Left ventricle myocardium inferior (tissue), 1 donor: Measurements from ENCODE around the gene SRR. TPM values are rescaled to one million over a fixed set of nuclear protein-coding genes. Genes with fewer than 3 reads are reported as not detected.

ENCODE experiments used
- DNase-seq: peaks from one replicate; pipeline ENCODE4 v3.0.0-alpha.2; 2020
- H3K27ac ChIP-seq: fragments of 200-600 bp; replicated peaks from 2 replicates; pipeline ENCODE4 v1.8.0; 2021
- H3K27me3 ChIP-seq: fragments of 200-600 bp; 2 replicates; pipeline ENCODE4 v1.8.0; 2021; ENCODE audit warnings: low read depth
- H3K36me3 ChIP-seq: fragments of 200-600 bp; 2 replicates; pipeline ENCODE4 v1.8.0; 2021
- H3K4me1 ChIP-seq: fragments of 200-600 bp; 2 replicates; pipeline ENCODE4 v1.8.0; 2021
- H3K4me3 ChIP-seq: fragments of 200-600 bp; 2 replicates; pipeline ENCODE4 v1.8.0; 2021; ENCODE audit warnings: mild to moderate bottlenecking, moderate library complexity
- H3K9me3 ChIP-seq: fragments of 200-600 bp; replicated peaks from 2 replicates; pipeline ENCODE4 v1.8.0; 2021
- CTCF ChIP-seq: fragments of 200-600 bp; IDR thresholded peaks from 2 replicates; pipeline ENCODE4 v1.8.0; 2021; ENCODE audit warnings: antibody characterized with exemption, mild to moderate bottlenecking, borderline replicate concordance
- intact Hi-C: fragments of 100-400 bp; cut with micrococcal nuclease; formaldehyde crosslinking; loops from one replicate; pipeline ENCODE4 v1.11.0; 2022
- total RNA-seq: library from RNA; stranded (reverse); fragmentation: NEBNext Ultra II Directional; extraction: Animal tissue kit (Norgen Biotek cat#: 25700); gene quantifications from one replicate; pipeline ENCODE4 v1.2.1, GENCODE V29; 2021
- donor health status: DM: no; HTN: yes; CAD: no; lungs with severe emphysema.

The SRR gene
- total RNA-seq, 1 donor from 2014 or later: 8.2 TPM

GRCh38 chr17:2369039-2369438 is 65.3 kb downstream of the SRR start:
- no peak for TF ChIP-seq CTCF
- Histone ChIP-seq H3K4me3 (no peak overlapping the region), H3K36me3 (peaks cover 41% of the 10 kb centered on the region), H3K4me1 (peaks cover 47% of the 10 kb centered on the region), H3K27ac (no peak overlapping the region), H3K27me3 (no peaks in the 10 kb centered on the region), H3K9me3 (no peaks in the 10 kb centered on the region)
- intact Hi-C loops: no loop called here
- DNase-seq: no peak

- DNase-seq: no peak
- no peak for TF ChIP-seq CTCF
- intact Hi-C loops: no loop called here
Measured at GRCh38 chr17:2369551-2370210, 65.9 kb downstream of the SRR start.

GRCh38 chr17:2370211-2370589 is 66.5 kb downstream of the SRR start:
- intact Hi-C loops: no loop called here
- no peak for TF ChIP-seq CTCF
- DNase-seq: no peak
- peaks cover 51% of the 10 kb centered on the region for H3K36me3 ChIP-seq
- H3K4me1 ChIP-seq: peaks cover 35% of the 10 kb centered on the region
- no peak overlapping the region for H3K4me3 ChIP-seq
- no peaks in the 10 kb centered on the region for H3K9me3 ChIP-seq
- H3K27me3 ChIP-seq: no peaks in the 10 kb centered on the region
- H3K27ac ChIP-seq: no peak overlapping the region

More at GRCh38 chr17:2369551-2370210, 65.9 kb downstream of the SRR start:
- Histone ChIP-seq H3K27me3 (no peaks in the 10 kb centered on the region), H3K27ac (no peak overlapping the region), H3K9me3 (no peaks in the 10 kb centered on the region), H3K36me3 (peaks cover 46% of the 10 kb centered on the region), H3K4me1 (peaks cover 41% of the 10 kb centered on the region), H3K4me3 (no peak overlapping the region)

- TF ChIP-seq CTCF: no peak
- peaks cover 59% of the 10 kb centered on the region for H3K36me3 ChIP-seq
- intact Hi-C loops: no loop called here
- no peak for DNase-seq
- H3K27me3 ChIP-seq: no peaks in the 10 kb centered on the region
- H3K27ac ChIP-seq: no peak overlapping the region
- H3K4me1 ChIP-seq: peaks cover 34% of the 10 kb centered on the region
- no peaks in the 10 kb centered on the region for H3K9me3 ChIP-seq
- H3K4me3 ChIP-seq: no peak overlapping the region
Measured at GRCh38 chr17:2371183-2372130, 67.7 kb downstream of the SRR start.

GRCh38 chr17:2372180-2372579 is 68.4 kb downstream of the SRR start:
- Histone ChIP-seq H3K27me3 (no peaks in the 10 kb centered on the region), H3K36me3 (peaks cover 62% of the 10 kb centered on the region), H3K9me3 (no peaks in the 10 kb centered on the region), H3K4me3 (no peak overlapping the region), H3K27ac (no peak overlapping the region), H3K4me1 (peaks cover 30% of the 10 kb centered on the region)
- TF ChIP-seq CTCF: no peak
- no peak for DNase-seq
- intact Hi-C loops: no loop called here
